Stimulated activated CD4-positive, alpha-beta T cell treated with anti-CD3 and anti-CD28 coated beads, Interleukin-15, amount 100 ng/mL, for 48 hours (primary cell): ENCODE data around the gene GLUD1.
"Not testable (repeated sequence)": the region's sequence is repeated elsewhere in the genome, so short reads cannot be mapped to it uniquely, and the experiment has no call there.

Source experiments
- DNase-seq, 2 donors: peaks; one replicate each; pipeline ENCODE4 v3.0.0-alpha.2; 2020; ENCODE audit warnings: low read depth in 2 of 2

Gene GLUD1

DNA sequence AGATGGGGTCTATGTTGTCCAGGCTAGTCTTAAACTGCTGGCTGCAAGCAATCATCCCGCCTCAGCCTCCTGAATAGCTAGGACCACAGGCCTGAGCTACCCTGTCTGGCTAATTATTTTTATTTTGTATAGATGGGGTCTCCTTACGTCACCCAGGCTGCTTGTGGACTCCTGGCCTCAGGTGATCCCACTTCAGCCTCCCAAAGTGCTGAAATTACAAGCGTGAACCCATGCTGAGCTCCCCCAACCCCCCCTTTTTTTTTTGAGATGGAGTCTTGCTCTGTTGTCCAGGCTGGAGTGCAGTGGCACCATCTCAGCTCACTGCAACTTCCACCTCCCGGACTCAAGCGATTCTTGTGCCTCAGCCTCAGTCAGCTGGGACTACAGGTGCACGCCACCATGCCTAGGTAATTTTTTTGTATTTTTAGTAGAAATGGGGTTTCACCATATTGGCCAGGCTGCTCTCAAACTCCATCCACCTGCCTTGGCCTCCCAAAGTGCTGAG, 49.2 kb downstream of the GLUD1 start:
- DNase-seq, result no peak

DNA sequence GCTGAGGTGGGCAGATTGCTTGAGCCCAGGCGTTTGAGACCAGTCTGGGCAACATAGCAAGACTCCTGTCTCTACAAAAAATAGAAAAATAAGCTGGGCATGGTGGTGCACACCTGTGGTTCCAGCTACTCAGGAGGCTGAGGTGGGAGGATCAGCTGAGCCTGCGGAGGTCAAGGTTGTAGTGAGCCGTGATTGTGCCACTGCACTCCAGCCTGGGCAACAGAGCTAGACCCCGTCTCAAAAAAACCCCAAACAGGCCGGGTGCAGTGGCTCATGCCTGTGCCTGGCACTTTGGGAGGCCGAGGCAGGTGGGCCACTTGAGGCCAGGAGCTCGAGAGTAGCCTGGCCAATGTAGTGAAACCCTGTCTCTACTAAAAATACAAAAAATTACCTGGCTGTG, 51.1 kb downstream of the GLUD1 start:
- DNase-seq, result not testable (repeated sequence)

DNA sequence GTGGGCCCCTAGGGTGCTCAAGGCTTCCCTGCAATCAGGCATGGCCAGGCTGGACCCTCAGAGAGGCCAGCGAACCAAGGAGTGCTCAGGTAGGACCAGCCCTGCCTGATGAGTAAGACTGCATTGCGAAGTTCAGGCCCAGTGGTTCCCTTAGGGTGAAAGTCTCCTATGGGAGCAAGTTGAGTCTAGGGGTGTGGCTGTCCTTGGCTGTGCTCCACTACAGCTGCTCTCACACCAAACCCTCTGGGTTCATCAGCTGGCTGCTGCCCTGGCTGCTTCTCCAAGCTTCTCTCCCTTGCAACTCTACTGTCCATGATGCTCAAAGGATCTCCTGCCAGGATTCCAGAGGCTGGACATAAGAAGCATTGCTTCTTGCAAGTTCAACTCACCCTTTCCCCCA, 55.9 kb downstream of the GLUD1 start:
- no peak for DNase-seq

DNA sequence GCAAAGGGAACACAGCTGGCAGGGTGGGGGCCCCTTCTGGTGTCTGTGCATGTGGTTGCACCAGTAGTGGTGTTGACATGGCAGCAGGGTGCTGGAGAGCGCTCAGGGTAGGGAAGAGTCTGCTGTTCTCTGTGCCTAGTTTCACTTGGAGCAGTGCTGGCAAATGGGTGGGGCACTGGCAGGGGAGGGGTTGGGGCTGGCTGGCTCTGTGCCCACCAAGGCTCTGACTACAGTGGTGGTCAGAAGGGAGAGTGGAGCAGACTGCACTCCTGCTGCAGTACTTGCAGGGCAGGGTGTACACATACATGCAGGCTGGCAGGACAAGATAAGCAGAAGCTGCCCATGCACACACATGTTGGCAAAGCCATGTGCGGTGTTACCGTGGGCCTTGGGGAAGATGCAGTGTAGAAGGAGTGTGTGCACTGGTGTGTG, 56.3 kb downstream of the GLUD1 start:
- no peak for DNase-seq

DNA sequence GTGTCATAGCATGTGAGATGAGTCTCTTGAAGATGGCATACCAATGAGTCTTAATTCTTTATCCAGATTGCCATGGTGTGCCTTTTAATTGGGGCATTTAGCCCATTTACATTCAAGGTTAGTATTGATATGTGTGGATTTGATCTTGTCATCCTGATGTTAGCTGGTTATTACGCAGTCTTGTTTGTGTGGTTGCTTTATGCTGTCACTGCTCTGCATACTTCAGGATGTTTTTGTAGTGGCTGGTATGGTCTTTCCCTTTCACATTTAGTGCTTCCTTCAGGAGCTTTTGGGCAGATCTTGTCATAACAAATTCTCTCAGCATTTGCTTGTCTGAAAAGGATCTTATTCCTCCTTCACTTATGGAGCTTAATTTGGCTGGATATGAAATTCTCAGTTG, 58.0 kb downstream of the GLUD1 start:
- DNase-seq, result no peak

DNA sequence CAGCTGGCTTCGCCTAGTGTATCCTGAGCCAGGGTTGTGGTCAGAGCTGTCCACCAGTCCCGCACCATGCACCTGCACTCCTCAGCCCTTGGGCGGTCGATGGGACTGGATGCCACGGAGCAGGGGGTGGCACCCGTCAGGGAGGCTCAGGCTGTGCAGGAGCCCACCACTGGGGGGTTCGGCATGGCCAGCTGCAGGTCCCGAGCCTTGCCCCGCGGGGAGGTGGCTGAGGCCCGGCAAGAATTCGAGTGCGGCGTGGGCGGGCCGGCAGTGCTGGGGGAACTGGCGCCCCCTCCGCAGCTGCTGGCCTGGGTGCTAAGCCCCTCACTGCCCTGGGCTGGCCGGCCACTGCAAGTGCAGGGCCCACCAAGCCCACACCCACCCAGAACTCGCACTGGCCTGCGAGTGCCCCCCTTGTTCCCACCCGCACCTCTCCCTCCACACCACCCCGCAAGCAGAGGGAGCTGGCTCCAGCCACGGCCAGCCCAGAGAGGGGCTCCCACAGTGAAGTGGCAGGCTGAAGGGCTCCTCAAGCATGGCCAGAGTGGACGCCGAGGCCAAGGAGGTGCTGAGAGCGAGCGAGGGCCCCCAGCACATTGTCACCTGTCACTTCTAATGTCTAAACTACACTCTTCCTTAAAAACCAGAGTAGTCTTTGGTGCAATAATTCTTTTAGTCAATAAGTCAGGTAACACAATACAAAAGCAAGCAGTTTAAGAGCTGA, 63.6 kb downstream of the GLUD1 start:
- no peak for DNase-seq

DNA sequence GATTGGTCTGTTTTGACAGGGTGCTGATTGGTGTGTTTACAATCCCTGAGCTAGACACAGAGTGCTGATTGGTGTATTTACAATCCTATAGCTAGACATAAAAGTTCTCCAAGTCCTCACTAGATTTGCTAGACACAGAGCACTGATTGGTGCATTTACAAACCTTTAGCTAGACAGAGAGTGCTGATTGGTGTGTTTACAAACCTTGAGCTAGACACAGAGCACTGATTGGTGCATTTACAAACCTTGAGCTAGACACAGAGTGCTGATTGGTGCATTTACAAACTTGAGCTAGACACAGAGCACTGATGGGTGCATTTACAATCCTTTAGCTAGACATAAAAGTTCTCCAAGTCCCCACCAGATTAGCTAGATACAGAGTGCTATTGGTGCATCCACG, 64.2 kb downstream of the GLUD1 start:
- DNase-seq, result not testable (repeated sequence)

DNA sequence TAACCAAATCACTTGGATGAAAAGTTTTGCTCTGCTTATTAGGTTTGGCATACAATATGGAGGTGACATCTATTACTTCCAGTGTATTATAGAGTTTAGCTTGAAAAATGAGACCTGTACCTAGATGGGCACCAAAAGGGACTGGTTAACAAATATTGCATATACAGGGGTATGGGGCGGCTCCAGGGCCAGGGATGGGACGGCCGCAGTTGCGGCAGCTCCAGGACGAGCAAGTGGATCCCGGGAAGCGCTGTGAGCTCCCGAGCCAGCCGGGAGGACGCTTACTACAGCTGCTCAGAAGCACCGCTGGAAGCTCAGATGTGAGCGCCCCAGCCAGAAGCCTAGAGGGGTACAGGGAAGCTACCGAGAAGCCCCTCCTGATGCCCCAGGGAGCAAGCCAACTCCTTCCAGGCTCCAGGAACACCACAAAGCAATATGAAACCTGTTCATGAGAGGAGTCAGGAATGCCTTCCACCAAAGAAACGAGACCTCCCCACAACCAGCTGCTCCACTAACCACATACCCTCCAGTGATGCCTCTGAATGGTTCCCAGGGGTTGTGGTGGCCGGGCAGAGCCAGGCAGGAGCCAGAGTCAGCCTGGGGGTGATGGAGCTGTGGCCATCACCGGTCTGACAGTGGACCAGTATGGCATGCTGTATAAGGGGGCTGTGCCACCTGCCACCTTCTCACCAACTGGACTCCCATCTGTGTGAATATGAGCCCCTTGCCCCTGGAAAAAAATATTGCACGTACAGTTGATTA, 67.7 kb downstream of the GLUD1 start:
- DNase-seq, result not testable (repeated sequence)

DNA sequence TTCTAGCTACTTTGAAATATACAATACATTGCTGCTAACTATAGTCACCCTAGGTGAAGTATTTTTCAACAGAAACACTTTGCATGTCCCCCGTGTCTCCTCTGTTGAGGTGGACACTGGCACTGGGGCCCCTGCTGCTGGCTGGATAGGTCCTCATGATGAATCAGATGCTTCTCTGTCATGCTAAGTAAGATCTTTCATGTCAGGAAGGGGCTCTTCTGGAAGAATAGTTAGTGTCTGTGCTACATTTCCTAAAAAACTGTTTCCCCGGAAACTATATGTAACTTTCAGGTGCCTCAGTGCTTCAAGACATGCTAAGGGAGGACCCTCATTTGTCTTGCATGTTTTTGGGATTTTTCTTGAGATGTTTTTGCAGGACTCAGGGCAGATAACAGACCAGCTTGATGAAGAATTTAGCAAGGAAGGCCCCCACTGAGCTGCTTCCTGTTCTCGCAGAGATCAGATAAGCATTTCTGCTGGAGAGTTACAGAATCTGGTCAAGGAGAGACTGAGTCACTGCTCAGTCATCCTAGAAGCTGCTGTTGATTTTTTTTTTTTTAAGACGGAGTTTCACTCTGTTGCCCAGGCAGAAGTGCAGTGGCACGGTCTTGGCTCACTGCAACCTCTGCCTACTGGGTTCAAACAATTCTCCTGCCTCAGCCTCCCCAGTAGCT, 69.2 kb downstream of the GLUD1 start:
- peak; percentile 10 to 27 for DNase-seq

DNA sequence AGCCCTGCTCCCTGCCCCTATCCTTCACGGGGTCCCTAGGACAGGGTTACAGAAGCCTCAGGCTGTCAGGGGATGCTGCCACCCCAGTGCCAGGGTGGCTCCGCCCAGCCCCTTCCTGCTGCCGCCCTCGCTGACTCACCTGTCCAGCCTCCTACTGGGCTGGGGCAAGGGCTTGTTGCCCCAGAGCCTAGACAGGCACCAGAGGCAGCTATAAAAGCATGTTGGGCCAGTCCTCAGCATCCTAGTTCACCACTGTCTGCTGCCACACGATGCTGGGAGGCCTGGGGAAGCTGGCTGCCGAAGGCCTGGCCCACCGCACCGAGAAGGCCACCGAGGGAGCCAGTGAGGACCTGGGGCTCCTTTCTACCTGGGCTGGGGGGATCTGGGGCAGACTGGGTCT, 74.6 kb downstream of the GLUD1 start, which contains the start of gene FAM25A:
FAM25A (plus strand) TSS at position 239 of the 400 bp plus-strand sequence; CDS start at position 270, 31 bp downstream.
- DNase-seq, result not testable (repeated sequence)

DNA sequence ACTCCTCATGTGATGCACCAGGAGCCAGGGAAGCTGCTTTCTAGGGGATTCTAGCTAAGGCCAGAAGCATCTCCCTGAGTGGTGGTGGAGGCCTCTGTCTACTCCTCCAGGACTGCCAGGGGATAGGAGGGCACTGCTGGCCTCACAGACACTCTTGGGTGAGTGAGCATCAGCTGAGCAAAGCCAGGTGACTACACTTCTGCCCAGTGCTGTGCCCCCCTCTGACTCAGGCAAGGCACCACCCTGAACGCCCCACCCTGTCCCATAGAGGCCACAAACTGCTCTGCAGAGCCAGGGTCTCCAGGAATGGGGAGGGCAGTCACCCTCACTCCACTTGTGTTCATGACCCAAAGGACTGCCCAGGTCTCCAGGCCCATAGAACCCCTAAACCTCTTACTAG, 75.1 kb downstream of the GLUD1 start:
- not testable (repeated sequence) for DNase-seq

DNA sequence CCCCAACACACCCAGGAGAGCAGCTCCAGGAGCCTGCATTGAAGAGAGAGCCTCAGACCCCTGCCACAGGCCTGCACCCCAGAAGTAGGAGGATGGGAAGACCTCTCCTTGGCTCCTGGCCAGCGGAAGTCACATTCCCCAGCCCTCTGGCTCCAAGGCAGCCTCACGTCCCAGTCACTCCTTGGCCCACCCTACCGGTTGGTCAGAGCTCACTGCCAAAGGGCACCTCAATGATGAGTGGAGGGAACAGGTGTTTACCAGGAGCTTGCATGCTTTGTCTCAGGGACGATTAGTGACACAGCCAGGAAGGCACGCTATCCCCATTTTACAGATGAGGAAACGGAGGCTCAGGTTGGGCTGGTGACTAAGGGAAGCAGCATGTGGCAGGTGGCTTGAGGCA, 75.6 kb downstream of the GLUD1 start:
- DNase-seq, result not testable (repeated sequence)

DNA sequence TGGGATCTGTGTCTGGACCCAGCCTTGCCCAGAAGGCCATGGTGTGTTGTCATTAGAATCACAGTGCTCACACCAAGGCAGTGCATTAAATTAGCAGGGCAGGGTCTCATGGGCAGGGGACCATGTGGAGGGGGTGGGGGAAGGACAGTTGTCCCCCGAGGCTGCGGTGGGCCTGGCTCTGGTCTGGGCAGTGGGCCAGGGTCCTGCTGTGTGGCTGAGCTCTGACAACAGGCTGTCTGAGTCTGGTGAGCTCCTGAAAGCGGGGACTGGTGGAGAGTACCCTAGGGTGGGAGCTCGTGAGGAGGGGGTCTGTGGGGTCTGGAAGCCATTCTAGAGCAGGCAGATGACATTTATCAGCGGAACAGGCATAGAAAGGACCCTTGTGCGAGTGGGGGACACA, 76.5 kb downstream of the GLUD1 start:
- not testable (repeated sequence) for DNase-seq

DNA sequence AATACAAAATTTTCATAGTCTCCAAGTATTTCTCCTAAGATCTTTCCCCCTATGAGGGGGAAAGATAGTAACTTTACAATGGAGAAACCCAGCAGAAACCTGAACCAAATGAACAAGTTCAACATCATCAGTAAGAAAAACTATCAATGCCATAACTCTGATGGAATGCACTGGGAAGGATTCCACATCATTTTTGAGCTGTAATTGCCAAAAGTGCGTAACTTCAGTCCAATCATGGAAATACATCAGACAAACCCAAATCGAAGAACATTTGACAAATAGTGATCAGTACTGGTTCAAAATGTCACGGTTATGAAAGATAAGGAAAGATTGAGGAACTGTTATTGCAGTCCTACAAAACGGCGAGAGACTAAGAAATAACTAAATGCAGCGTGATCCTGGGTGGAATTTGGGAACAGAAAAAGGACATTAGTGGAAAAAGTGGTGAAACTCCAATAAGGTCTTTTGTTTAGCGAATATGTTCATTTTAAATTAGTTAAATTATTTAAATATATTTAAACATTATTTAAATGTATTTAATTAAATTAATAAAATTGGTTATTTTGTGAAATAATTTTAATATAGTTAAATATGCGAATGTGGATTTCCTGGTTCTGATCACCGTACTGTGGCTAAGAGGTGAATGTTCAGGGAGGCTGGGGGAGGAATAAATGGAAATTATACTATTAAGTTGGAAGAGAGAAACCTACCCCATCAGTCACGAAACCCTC, 79.5 kb downstream of the GLUD1 start:
- not testable (repeated sequence) for DNase-seq

DNA sequence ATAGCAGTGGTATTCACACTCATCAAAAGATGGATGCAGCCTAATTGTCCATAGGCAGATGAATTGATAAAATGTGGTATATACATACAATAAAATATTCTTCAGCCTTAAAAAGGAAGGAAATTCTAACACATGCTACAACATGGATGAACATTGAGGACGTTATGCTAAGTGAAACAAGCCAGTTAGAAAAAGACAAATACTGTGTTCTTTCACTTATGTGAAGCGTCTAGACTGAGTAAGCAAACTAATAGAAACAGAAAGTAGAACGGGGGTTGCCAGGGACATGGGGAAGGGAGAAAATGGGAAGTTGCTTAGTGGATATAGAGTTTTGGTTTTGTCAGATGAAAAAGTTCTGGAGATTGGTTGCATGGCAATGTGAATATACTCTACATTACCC, 81.1 kb downstream of the GLUD1 start:
- not testable (repeated sequence) for DNase-seq

DNA sequence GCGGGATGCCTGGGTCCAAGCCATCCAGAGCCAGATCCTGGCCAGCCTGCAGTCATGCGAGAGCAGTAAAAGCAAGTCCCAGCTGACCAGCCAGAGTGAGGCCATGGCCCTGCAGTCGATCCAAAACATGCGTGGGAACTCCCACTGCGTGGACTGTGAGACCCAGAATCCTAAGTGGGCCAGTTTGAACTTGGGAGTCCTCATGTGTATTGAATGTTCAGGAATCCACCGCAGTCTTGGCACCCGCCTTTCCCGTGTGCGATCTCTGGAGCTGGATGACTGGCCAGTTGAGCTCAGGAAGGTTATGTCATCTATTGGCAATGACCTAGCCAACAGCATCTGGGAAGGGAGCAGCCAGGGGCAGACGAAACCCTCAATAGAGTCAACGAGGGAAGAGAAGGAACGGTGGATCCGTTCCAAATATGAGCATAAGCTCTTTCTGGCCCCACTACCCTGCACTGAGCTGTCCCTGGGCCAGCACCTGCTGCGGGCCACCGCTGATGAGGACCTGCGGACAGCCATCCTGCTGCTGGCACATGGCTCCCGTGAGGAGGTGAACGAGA, 85.4 kb downstream of the GLUD1 start:
- not testable (repeated sequence) for DNase-seq

DNA sequence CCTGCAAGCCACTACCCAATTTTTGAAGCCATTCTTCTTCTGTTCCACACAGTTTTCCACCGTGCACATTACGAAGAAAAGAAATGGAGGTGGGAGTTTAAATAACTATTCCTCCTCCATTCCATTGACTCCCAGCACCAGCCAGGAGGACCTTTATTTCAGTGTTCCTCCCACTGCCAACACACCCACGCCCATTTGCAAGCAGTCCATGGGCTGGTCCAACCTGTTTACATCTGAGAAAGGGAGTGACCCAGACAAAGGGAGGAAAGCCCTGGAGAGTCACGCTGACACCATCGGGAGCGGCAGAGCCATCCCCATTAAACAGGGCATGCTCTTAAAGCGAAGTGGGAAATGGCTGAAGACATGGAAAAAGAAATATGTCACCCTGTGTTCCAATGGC, 86.3 kb downstream of the GLUD1 start:
- DNase-seq, result not testable (repeated sequence)

DNA sequence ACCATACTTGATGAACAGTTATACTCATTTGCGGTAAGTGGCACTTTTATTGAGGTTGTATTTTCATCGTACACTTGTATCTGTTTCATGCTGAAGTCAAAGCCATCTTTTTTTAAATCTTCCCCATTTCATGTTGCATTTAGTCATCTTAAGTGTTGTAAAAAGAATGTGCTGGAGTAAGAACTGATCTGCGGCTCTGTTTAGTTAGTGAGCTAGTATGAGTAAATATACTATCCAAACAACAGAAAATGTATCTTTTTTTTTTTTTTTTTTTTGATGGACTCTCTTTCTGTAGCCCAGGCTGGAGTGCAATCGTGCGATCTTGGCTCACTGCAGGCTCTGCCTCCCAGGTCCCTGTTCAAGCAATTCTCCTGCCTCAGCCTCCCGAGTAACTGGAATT, 87.0 kb downstream of the GLUD1 start:
- DNase-seq, result not testable (repeated sequence)

DNA sequence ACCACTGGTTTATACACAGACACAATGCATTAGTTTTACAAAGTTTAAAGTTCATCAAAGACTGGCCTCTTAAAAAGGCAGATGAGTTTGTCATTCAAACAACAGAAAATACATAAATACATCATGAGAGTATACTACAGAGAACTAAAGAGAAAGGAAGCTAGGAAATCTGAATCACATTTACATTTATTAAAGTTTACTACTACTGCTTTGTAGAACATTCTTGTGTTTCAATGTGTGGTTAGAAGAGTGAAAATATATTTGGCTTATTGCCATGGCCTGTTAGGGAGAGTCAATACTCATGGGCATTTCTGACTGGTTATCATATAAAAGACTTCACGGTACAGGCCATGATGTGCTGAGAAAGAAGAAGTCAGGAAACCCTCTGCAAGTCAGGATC, 87.5 kb downstream of the GLUD1 start:
- DNase-seq, result not testable (repeated sequence)

DNA sequence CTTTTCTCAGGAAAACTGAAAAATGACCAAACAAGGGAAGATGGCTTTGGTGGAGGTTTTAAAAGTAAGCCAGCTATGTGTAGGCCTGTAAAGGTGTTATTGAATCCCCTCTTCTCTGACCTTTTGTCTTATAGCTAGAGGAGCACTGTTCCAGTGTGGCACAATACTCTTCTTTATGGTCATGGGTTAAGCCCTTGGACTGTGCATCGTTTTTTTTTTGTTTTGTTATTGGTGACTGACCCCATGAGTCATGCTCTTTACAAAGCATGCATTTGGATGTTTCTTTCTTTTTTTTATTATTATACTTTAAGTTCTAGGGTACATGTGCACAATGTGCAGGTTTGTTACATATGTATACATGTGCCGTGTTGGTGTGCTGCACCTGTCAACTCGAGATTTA, 94.2 kb downstream of the GLUD1 start:
- no peak for DNase-seq
